NCI-H187 treated with DMSO at 0.1 percent for 48 hours (cell line): ENCODE data around the gene KLHDC10.
"Not testable (repeated sequence)": the region's sequence is repeated elsewhere in the genome, so short reads cannot be mapped to it uniquely, and the experiment has no call there.

Experiments used
- DNase-seq: peaks from one replicate; lab custom pipeline; 2025; lab: John Stamatoyannopoulos, UW

The KLHDC10 gene

GRCh38 chr7:130118294-130118693 is 48.0 kb downstream of the KLHDC10 start:
- DNase-seq = no peak

- no peak for DNase-seq
Observed at GRCh38 chr7:130118801-130119200, 48.5 kb downstream of the KLHDC10 start.

GRCh38 chr7:130123501-130123900 is 53.2 kb downstream of the KLHDC10 start:
- no peak for DNase-seq

GRCh38 chr7:130124711-130125110 is 54.4 kb downstream of the KLHDC10 start:
- no peak for DNase-seq

GRCh38 chr7:130126840-130127239 is 56.5 kb downstream of the KLHDC10 start:
- DNase-seq = not testable (repeated sequence)

GRCh38 chr7:130127404-130127803 is 57.1 kb downstream of the KLHDC10 start:
- DNase-seq = no peak

- no peak for DNase-seq
Observed at GRCh38 chr7:130127821-130128317, 57.5 kb downstream of the KLHDC10 start.

- no peak for DNase-seq
Observed at GRCh38 chr7:130129011-130129411, 58.7 kb downstream of the KLHDC10 start.

GRCh38 chr7:130131191-130131834 is 61.0 kb downstream of the KLHDC10 start:
- no peak for DNase-seq

- no peak for DNase-seq
Observed at GRCh38 chr7:130131964-130132875, 61.9 kb downstream of the KLHDC10 start.

- DNase-seq = no peak
Observed at GRCh38 chr7:130133029-130133782, 62.9 kb downstream of the KLHDC10 start.

GRCh38 chr7:130134106-130134636 is 63.8 kb downstream of the KLHDC10 start:
- no peak for DNase-seq

GRCh38 chr7:130134726-130135125 is 64.4 kb downstream of the KLHDC10 start:
- DNase-seq = no peak

GRCh38 chr7:130135208-130136205 is 65.2 kb downstream of the KLHDC10 start:
- DNase-seq = no peak

GRCh38 chr7:130136579-130137167 is 66.3 kb downstream of the KLHDC10 start:
- DNase-seq = no peak

GRCh38 chr7:130137207-130137606 is 66.9 kb downstream of the KLHDC10 start:
- DNase-seq = no peak

- no peak for DNase-seq
Observed at GRCh38 chr7:130139193-130139960, 69.0 kb downstream of the KLHDC10 start.

- no peak for DNase-seq
Observed at GRCh38 chr7:130140551-130141160, 70.3 kb downstream of the KLHDC10 start.
